ENCODE measurements around the gene GGNBP2. TPM values are rescaled to one million over a fixed set of nuclear protein-coding genes. Genes with fewer than 3 reads are reported as not detected.

GGNBP2 gene
- total RNA-seq, 1 donor: 61.9 TPM

DNA sequence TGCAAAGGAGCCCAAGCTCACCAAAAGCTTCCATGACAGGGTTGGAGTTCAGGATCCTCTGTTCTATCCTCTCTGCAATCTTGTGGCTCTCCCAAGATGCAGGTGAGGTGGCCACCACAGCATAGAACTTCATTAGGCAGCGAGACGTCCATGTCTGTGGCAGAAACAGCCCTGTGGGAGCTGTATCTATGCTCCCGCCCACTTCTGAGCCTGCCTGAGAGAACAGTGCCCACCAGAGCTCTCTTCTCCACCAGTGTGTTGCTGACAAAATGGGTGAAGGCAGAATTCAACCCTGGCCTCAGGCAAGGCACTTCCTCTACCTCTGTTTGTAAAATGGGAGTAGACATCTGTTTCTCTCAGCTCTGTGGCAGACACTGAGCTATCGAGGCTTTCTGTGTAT, 28.9 kb upstream of the GGNBP2 start:
- Histone ChIP-seq H3K27me3 (ENCODE audit: insufficient read depth, low read length) (no peaks in the 10 kb centered on the region), H3K4me2 (ENCODE audit: insufficient read depth, low read length) (no peak overlapping the region), H3K79me2 (ENCODE audit: insufficient read depth, low read length) (no peaks in the 10 kb centered on the region), H3K4me1 (ENCODE audit: insufficient read depth, low read length) (no peaks in the 10 kb centered on the region), H3K27ac (ENCODE audit: low read depth, low read length) (no peak overlapping the region), H3K36me3 (ENCODE audit: insufficient read depth, low read length) (peaks cover 10% of the 10 kb centered on the region), H4K20me1 (ENCODE audit: insufficient read depth, low read length) (no peaks in the 10 kb centered on the region), H3K4me3 (ENCODE audit: insufficient read depth, low read length) (no peak overlapping the region), H3K9me3 (ENCODE audit: low read depth, low read length) (no peaks in the 10 kb centered on the region), H2AFZ (ENCODE audit: low read length) (no peak overlapping the region)
- no peak for DNase-seq (ENCODE audit: insufficient read length, low spot score, missing footprints)
- TF ChIP-seq CTCF (IDR thresholded peaks at IDR 0.05; ENCODE audit: extremely low read depth, low read depth, low read length): no peak

DNA sequence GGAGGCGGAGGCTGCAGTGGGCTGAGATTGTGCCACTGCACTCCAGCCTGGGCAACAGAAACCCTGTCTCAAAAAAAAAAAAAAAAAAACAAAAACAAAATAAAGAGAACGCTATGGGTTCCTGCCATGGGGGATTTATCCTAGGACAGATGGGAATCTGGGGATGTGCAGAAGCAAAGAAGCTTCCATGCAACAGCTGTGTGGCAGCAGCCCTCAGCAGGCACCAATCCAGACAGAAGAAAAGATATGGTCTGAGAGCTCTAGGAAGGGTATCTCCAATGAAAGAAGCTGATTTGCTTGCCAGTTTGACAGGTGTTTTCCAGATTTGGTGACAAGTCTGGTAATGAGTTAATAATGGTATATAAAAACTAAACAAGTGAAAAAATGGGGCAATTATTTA, 21.6 kb upstream of the GGNBP2 start:
- Histone ChIP-seq H3K9me3 (ENCODE audit: low read depth, low read length) (no peaks in the 10 kb centered on the region), H3K27me3 (ENCODE audit: insufficient read depth, low read length) (no peaks in the 10 kb centered on the region), H3K4me3 (ENCODE audit: insufficient read depth, low read length) (no peak overlapping the region), H3K36me3 (ENCODE audit: insufficient read depth, low read length) (peaks cover 39% of the 10 kb centered on the region), H2AFZ (ENCODE audit: low read length) (no peak overlapping the region), H3K79me2 (ENCODE audit: insufficient read depth, low read length) (peaks cover 8% of the 10 kb centered on the region), H3K4me1 (ENCODE audit: insufficient read depth, low read length) (no peaks in the 10 kb centered on the region), H4K20me1 (ENCODE audit: insufficient read depth, low read length) (no peaks in the 10 kb centered on the region), H3K4me2 (ENCODE audit: insufficient read depth, low read length) (no peak overlapping the region), H3K27ac (ENCODE audit: low read depth, low read length) (no peak overlapping the region)
- no peak for TF ChIP-seq CTCF (IDR thresholded peaks at IDR 0.05; ENCODE audit: extremely low read depth, low read depth, low read length)
- no peak for DNase-seq (ENCODE audit: insufficient read length, low spot score, missing footprints)

DNA sequence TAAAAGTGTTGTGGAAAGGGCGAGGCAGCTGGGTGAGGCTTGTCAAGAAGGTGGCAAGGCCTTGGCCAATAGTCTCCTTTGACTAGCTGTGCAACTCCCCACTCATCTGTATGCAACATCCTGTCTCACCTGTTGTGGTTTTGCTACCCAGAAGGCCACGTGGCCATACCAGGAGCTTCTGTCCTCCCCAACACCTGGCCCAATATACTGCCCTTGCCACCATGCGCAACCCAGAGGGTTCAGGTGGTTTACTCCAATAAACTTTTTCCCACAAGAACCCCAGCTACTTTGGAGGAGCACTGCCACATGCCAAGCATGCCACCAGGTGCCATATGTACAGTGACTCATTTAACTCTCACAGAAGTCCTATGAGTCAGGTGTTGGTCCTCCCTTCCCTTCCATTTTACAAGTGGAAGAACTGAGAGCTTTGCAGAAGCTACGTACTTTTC, 20.3 kb upstream of the GGNBP2 start:
- peaks cover 8% of the 10 kb centered on the region for H3K79me2 ChIP-seq (ENCODE audit: insufficient read depth, low read length)
- no peak for DNase-seq (ENCODE audit: insufficient read length, low spot score, missing footprints)
- H3K27me3 ChIP-seq (ENCODE audit: insufficient read depth, low read length): no peaks in the 10 kb centered on the region
- H2AFZ ChIP-seq (ENCODE audit: low read length): no peak overlapping the region
- peaks cover 10% of the 10 kb centered on the region for H3K4me1 ChIP-seq (ENCODE audit: insufficient read depth, low read length)
- H3K36me3 ChIP-seq (ENCODE audit: insufficient read depth, low read length): peaks cover 44% of the 10 kb centered on the region
- H3K4me3 ChIP-seq (ENCODE audit: insufficient read depth, low read length): no peak overlapping the region
- H3K9me3 ChIP-seq (ENCODE audit: low read depth, low read length): no peaks in the 10 kb centered on the region
- no peak overlapping the region for H3K4me2 ChIP-seq (ENCODE audit: insufficient read depth, low read length)
- peak overlapping the region; percentile 0 for H3K27ac ChIP-seq (ENCODE audit: low read depth, low read length)
- TF ChIP-seq CTCF (IDR thresholded peaks at IDR 0.05; ENCODE audit: extremely low read depth, low read depth, low read length): no peak
- no peaks in the 10 kb centered on the region for H4K20me1 ChIP-seq (ENCODE audit: insufficient read depth, low read length)

GRCh38 chr17:36525113-36525512, 19.6 kb upstream of the GGNBP2 start:
- Histone ChIP-seq H2AFZ (ENCODE audit: low read length) (no peak overlapping the region), H3K27me3 (ENCODE audit: insufficient read depth, low read length) (no peaks in the 10 kb centered on the region), H3K36me3 (ENCODE audit: insufficient read depth, low read length) (peaks cover 44% of the 10 kb centered on the region), H3K9me3 (ENCODE audit: low read depth, low read length) (no peaks in the 10 kb centered on the region), H3K79me2 (ENCODE audit: insufficient read depth, low read length) (peaks cover 8% of the 10 kb centered on the region), H3K4me2 (ENCODE audit: insufficient read depth, low read length) (no peak overlapping the region), H3K4me3 (ENCODE audit: insufficient read depth, low read length) (no peak overlapping the region), H3K27ac (ENCODE audit: low read depth, low read length) (peak overlapping the region; percentile 0), H3K4me1 (ENCODE audit: insufficient read depth, low read length) (peaks cover 11% of the 10 kb centered on the region), H4K20me1 (ENCODE audit: insufficient read depth, low read length) (no peaks in the 10 kb centered on the region)
- no peak for DNase-seq (ENCODE audit: insufficient read length, low spot score, missing footprints)
- TF ChIP-seq CTCF (IDR thresholded peaks at IDR 0.05; ENCODE audit: extremely low read depth, low read depth, low read length): no peak
